GM12878 (cell line): ENCODE results near the gene ARL5B. TPM values are rescaled to one million over a fixed set of nuclear protein-coding genes. Genes with fewer than 3 reads are reported as not detected.

ENCODE experiments used
- BCL11A ChIP-seq: IDR thresholded peaks from 2 replicates; pipeline ENCODE4 v1.6.1; 2011; ENCODE audit warnings: low read depth, low read length
- BHLHE40 ChIP-seq, 2 experiments: fragments of 450-650 bp in 1 of 2; IDR thresholded peaks; 2 replicates each; pipeline ENCODE4 v1.6.1; 2011 to 2017; ENCODE audit warnings: low read depth in 2 of 2, borderline replicate concordance in 1 of 2, improper control_type of control experiment in 1 of 2, low read length in 1 of 2, mild to moderate bottlenecking in 1 of 2
- CEBPB ChIP-seq, 2 experiments: fragments of 150-350 bp in 1 of 2; IDR thresholded peaks; 2 replicates each; pipeline ENCODE4 v1.6.1; 2012 to 2014; ENCODE audit warnings: low read depth in 2 of 2, low read length in 2 of 2, borderline replicate concordance in 1 of 2, inconsistent platforms in 1 of 2
- CEBPZ ChIP-seq: fragments of 150-350 bp; IDR thresholded peaks from 2 replicates; pipeline ENCODE4 v1.6.1; 2016; ENCODE audit warnings: low read depth, low read length
- CHD2 ChIP-seq: IDR thresholded peaks from 2 replicates; pipeline ENCODE4 v1.6.1; 2011; ENCODE audit warnings: low read depth, low read length, improper control_type of control experiment, borderline replicate concordance
- CHD4 ChIP-seq: fragments of 200-600 bp; sonication (generic); IDR thresholded peaks from 2 replicates; pipeline ENCODE4 v1.6.1; 2016; ENCODE audit warnings: mild to moderate bottlenecking
- CREM ChIP-seq: IDR thresholded peaks from 2 replicates; pipeline ENCODE4 v1.6.1; 2014; ENCODE audit warnings: antibody characterized with exemption, low read depth
- HCFC1 ChIP-seq: fragments of 150-350 bp; IDR thresholded peaks from 2 replicates; pipeline ENCODE4 v1.6.1; 2014; ENCODE audit warnings: low read length
- IRF4 ChIP-seq: IDR thresholded peaks from 2 replicates; pipeline ENCODE4 v1.6.1; 2011; ENCODE audit warnings: low read depth, low read length
- MAX ChIP-seq: IDR thresholded peaks from 2 replicates; pipeline ENCODE4 v1.6.1; 2012; ENCODE audit warnings: low read depth, low read length, improper control_type of control experiment
- MEF2A ChIP-seq: IDR thresholded peaks from 2 replicates; pipeline ENCODE4 v1.6.1; 2011; ENCODE audit warnings: low read depth, mild to moderate bottlenecking, low read length, moderate library complexity; ENCODE audit not compliant: insufficient read depth
- MLLT1 ChIP-seq: fragments of 450-650 bp; IDR thresholded peaks from 2 replicates; pipeline ENCODE4 v1.6.1; 2016; ENCODE audit warnings: mild to moderate bottlenecking
- MTA2 ChIP-seq: fragments of 450-650 bp; IDR thresholded peaks from 2 replicates; pipeline ENCODE4 v1.6.1; 2016; ENCODE audit warnings: low read depth, mild to moderate bottlenecking, moderate library complexity
- NBN ChIP-seq: fragments of 450-650 bp; IDR thresholded peaks from 2 replicates; pipeline ENCODE4 v1.6.1; 2016
- NFXL1 ChIP-seq: fragments of 450-650 bp; IDR thresholded peaks from 2 replicates; pipeline ENCODE4 v1.6.1; 2017; ENCODE audit warnings: antibody characterized with exemption, mild to moderate bottlenecking, borderline replicate concordance
- NKRF ChIP-seq: fragments of 450-650 bp; conservative IDR thresholded peaks from 2 replicates; pipeline ENCODE4 v1.6.1; 2017; ENCODE audit warnings: mild to moderate bottlenecking, moderate library complexity
- RB1 ChIP-seq: fragments of 450-650 bp; formaldehyde crosslinking; IDR thresholded peaks from 2 replicates; pipeline ENCODE4 v1.6.1; 2017; ENCODE audit warnings: mild to moderate bottlenecking, borderline replicate concordance
- RBBP5 ChIP-seq: fragments of 200-600 bp; sonication (generic); conservative IDR thresholded peaks from 2 replicates; pipeline ENCODE4 v1.6.1; 2016
- RUNX3 ChIP-seq: IDR thresholded peaks from 2 replicates; pipeline ENCODE4 v1.6.1; 2012; ENCODE audit warnings: low read length, inconsistent platforms
- SREBF2 ChIP-seq: IDR thresholded peaks from 2 replicates; pipeline ENCODE4 v1.6.1; 2012; ENCODE audit warnings: mild to moderate bottlenecking, low read length
- STAT3 ChIP-seq: IDR thresholded peaks from 2 replicates; pipeline ENCODE4 v1.6.1; 2011; ENCODE audit warnings: low read depth, low read length, improper control_type of control experiment
- SUPT20H ChIP-seq: IDR thresholded peaks from 2 replicates; pipeline ENCODE4 v1.6.1; 2011; ENCODE audit warnings: low read depth, mild to moderate bottlenecking, low read length, moderate library complexity, borderline replicate concordance; ENCODE audit not compliant: control insufficient read depth
- SUZ12 ChIP-seq: fragments of 200-600 bp; sonication (generic); IDR thresholded peaks from one replicate; pipeline ENCODE4 v1.6.1; 2018; ENCODE audit warnings: antibody characterized with exemption, mild to moderate bottlenecking; ENCODE audit not compliant: unreplicated experiment
- TCF7 ChIP-seq: IDR thresholded peaks from 2 replicates; pipeline ENCODE4 v1.6.1; 2014; ENCODE audit warnings: antibody characterized with exemption, borderline replicate concordance
- YBX1 ChIP-seq: fragments of 450-650 bp; IDR thresholded peaks from 2 replicates; pipeline ENCODE4 v1.6.1; 2016; ENCODE audit warnings: antibody characterized with exemption
- YY1 ChIP-seq: IDR thresholded peaks from 2 replicates; pipeline ENCODE4 v1.6.1; 2011; ENCODE audit warnings: low read depth, mild to moderate bottlenecking, low read length
- polyA plus RNA-seq, 11 experiments: library from polyadenylated mRNA; depleted of rRNA in 4 of 11; unstranded in 6 of 11; stranded (reverse) in 5 of 11; fragments of >200 nt; fragmentation: Nextera tagmentation in 4 of 11; fragmentation: Illumina TruSeq in 1 of 11; extraction: Ambion mirVana in 4 of 11; extraction: Trizol in 1 of 11; gene quantifications; 1 replicate in 1 of 11; 2 replicates in 10 of 11; pipeline versions ENCODE4 v1.2.1 to v1.2.3, GENCODE V29; 2011 to 2016; ENCODE audit warnings: inconsistent platforms in 2 of 11, missing spikeins in 2 of 11, low read depth in 1 of 11
- total RNA-seq, 4 experiments: library from RNA; depleted of rRNA in 3 of 4; stranded (reverse); fragments of >200 nt in 3 of 4; fragmentation: Illumina TruSeq in 1 of 4; extraction: Trizol in 1 of 4; gene quantifications; 2 replicates each; pipeline versions ENCODE4 v1.2.1 to v1.2.3, GENCODE V29; 2013 to 2021

The ARL5B gene
- total and polyA plus RNA-seq, 10 of the 15 experiments (the other 5 are each of a cell fraction or from before 2014, with no cell fraction given) = 2.5 to 20.7 (median 9.1) TPM

GRCh38 chr10:18658271-18659124 is 733 bp upstream of the ARL5B start (continued):
- TF ChIP-seq NFXL1 (no peak), RUNX3 (no peak), YY1 (no peak), STAT3 (no peak), SREBF2 (no peak), CEBPB (IDR thresholded peaks at IDR 0.05; ENCODE audit: borderline replicate concordance in 1 of 2, low read depth in 2 of 2, low read length in 2 of 2) (no peak), MLLT1 (peak; percentile 84; the same call in 1 of the 2 replicates), MAX (no peak), RBBP5 (no peak), CREM (no peak), NKRF (peak; percentile 67; the same call in 1 of the 2 replicates), SUPT20H (no peak), MEF2A (no peak), IRF4 (no peak), CHD4 (no peak), RB1 (no peak), BHLHE40 (IDR thresholded peaks at IDR 0.05; ENCODE audit: borderline replicate concordance in 1 of 2, low read depth in 2 of 2, low read length in 1 of 2) (no peak), CEBPZ (no peak), SUZ12 (no peak), NBN (no peak), CHD2 (no peak), TCF7 (peak; percentile 79; the same call in 1 of the 2 replicates), HCFC1 (no peak), YBX1 (no peak), BCL11A (no peak), MTA2 (no peak)
